HepG2 (cell line): Measurements from ENCODE around the gene TBC1D24. TPM values are rescaled to one million over a fixed set of nuclear protein-coding genes. Genes with fewer than 3 reads are reported as not detected.

Experiments
- ATF4 ChIP-seq, 2 experiments: fragments of 450-650 bp in 1 of 2; sonication (generic) in 1 of 2; formaldehyde crosslinking; IDR thresholded peaks; 2 replicates each; pipeline versions ENCODE4 v1.5.0 to v1.8.0; 2020 to 2022; ENCODE audit warnings: mild to moderate bottlenecking in 1 of 2, missing genetic modification reagents in 1 of 2
- BCL3 ChIP-seq: sonication (generic); formaldehyde crosslinking; IDR thresholded peaks from 2 replicates; pipeline ENCODE4 v1.5.1; 2020; ENCODE audit warnings: mild to moderate bottlenecking, missing genetic modification reagents, moderate library complexity
- BCL6 ChIP-seq: IDR thresholded peaks from 2 replicates; pipeline ENCODE4 v1.6.1; 2016; ENCODE audit warnings: missing genetic modification reagents, missing compliant biosample characterization
- BRD4 ChIP-seq: sonication (generic); formaldehyde crosslinking; IDR thresholded peaks from 2 replicates; pipeline ENCODE4 v1.4.0; 2020; ENCODE audit warnings: missing genetic modification reagents
- GPBP1L1 ChIP-seq: sonication (generic); formaldehyde crosslinking; IDR thresholded peaks from 2 replicates; pipeline ENCODE4 v1.5.0; 2020; ENCODE audit warnings: mild to moderate bottlenecking, missing genetic modification reagents
- KDM4B ChIP-seq: sonication (generic); formaldehyde crosslinking; IDR thresholded peaks from 2 replicates; pipeline ENCODE4 v1.4.0; 2020; ENCODE audit warnings: missing genetic modification reagents
- KLF16 ChIP-seq, 2 experiments: sonication (generic) in 1 of 2; formaldehyde crosslinking in 1 of 2; IDR thresholded peaks; 2 replicates each; pipeline versions ENCODE4 v1.6.1 to v1.8.0; 2016 to 2023; ENCODE audit warnings: missing genetic modification reagents in 2 of 2, missing compliant biosample characterization in 1 of 2
- MYC ChIP-seq: sonication (generic); formaldehyde crosslinking; IDR thresholded peaks from 2 replicates; pipeline ENCODE4 v1.9.0; 2021; ENCODE audit warnings: missing genetic modification reagents, borderline replicate concordance
- PAXIP1 ChIP-seq: sonication (generic); formaldehyde crosslinking; conservative IDR thresholded peaks from 2 replicates; pipeline ENCODE4 v1.4.0; 2020; ENCODE audit warnings: mild to moderate bottlenecking, missing genetic modification reagents, moderate library complexity
- POLR2AphosphoS5 ChIP-seq: IDR thresholded peaks from 2 replicates; pipeline ENCODE4 v1.6.1; 2012; ENCODE audit warnings: low read depth, low read length
- POLR2G ChIP-seq: fragments of 200-400 bp; formaldehyde crosslinking; IDR thresholded peaks from 2 replicates; pipeline ENCODE4 v1.6.1; 2018; ENCODE audit warnings: mild to moderate bottlenecking, low read depth, low read length, moderate library complexity
- RBAK ChIP-seq: sonication (generic); formaldehyde crosslinking; IDR thresholded peaks from 2 replicates; pipeline ENCODE4 v1.5.1; 2020; ENCODE audit warnings: mild to moderate bottlenecking, missing genetic modification reagents
- SNAPC5 ChIP-seq: sonication (generic); formaldehyde crosslinking; IDR thresholded peaks from 2 replicates; pipeline ENCODE4 v1.8.1; 2023; ENCODE audit warnings: mild to moderate bottlenecking, missing genetic modification reagents, borderline replicate concordance
- ZBTB7B ChIP-seq: sonication (generic); formaldehyde crosslinking; IDR thresholded peaks from 2 replicates; pipeline ENCODE4 v1.4.0; 2020; ENCODE audit warnings: missing genetic modification reagents
- ZNF251 ChIP-seq: sonication (generic); formaldehyde crosslinking; IDR thresholded peaks from 2 replicates; pipeline ENCODE4 v1.9.0; 2021; ENCODE audit warnings: mild to moderate bottlenecking, missing genetic modification reagents
- ZNF276 ChIP-seq: sonication (generic); formaldehyde crosslinking; IDR thresholded peaks from 2 replicates; pipeline ENCODE4 v1.4.0; 2020; ENCODE audit warnings: mild to moderate bottlenecking, low read depth, missing genetic modification reagents
- ZNF563 ChIP-seq: sonication (generic); formaldehyde crosslinking; IDR thresholded peaks from 2 replicates; pipeline ENCODE4 v1.8.0; 2022; ENCODE audit warnings: mild to moderate bottlenecking, moderate library complexity, missing genetic modification reagents
- ZNF672 ChIP-seq: sonication (generic); formaldehyde crosslinking; IDR thresholded peaks from 2 replicates; pipeline ENCODE4 v1.8.1; 2022; ENCODE audit warnings: missing genetic modification reagents
- polyA plus RNA-seq, 8 experiments: library from polyadenylated mRNA; depleted of rRNA in 3 of 8; stranded (reverse) in 7 of 8; unstranded in 1 of 8; fragments of >200 nt; fragmentation: Illumina TruSeq in 4 of 8; extraction: Trizol in 4 of 8; gene quantifications; 2 replicates each; pipeline versions ENCODE4 v1.2.1 to v1.2.3, GENCODE V29; 2011 to 2016; ENCODE audit warnings: low read depth in 4 of 8, missing spikeins in 1 of 8, mixed read lengths in 1 of 8; ENCODE audit not compliant: insufficient read depth in 1 of 8
- total RNA-seq, 5 experiments: library from RNA; depleted of rRNA; stranded (reverse); fragments of >200 nt; fragmentation: Illumina TruSeq; extraction: Trizol; gene quantifications; 2 replicates each; pipeline ENCODE4 v1.2.3, GENCODE V29; 2016; ENCODE audit warnings: low read depth in 1 of 5

Gene TBC1D24
- total and polyA plus RNA-seq, 2 of the 13 experiments (the other 11 are each of a cell fraction or from before 2014, with no cell fraction given) = 7.7 to 13.7 TPM

- TF ChIP-seq ZNF276 (peak; percentile 45; the same call in 1 of the 2 replicates), POLR2G (peak; percentile 42; the same call in 1 of the 2 replicates), POLR2AphosphoS5 (no peak), ZNF672 (CRISPR knock-in tag) (no peak), SNAPC5 (CRISPR knock-in tag) (no peak), GPBP1L1 (CRISPR knock-in tag) (no peak), BRD4 (peak; percentile 17; the same call in 1 of the 2 replicates), PAXIP1 (peak; percentile 37), ZBTB7B (CRISPR knock-in tag) (peak; percentile 69; the same call in 1 of the 2 replicates), ZNF563 (CRISPR knock-in tag) (peak; percentile 87; the same call in 1 of the 2 replicates), KLF16 (CRISPR knock-in tag; IDR thresholded peaks at IDR 0.05) (no peak), RBAK (CRISPR knock-in tag) (0 out of 2 replicates have a peak, but pooled peaks have one; percentile 18), MYC (CRISPR knock-in tag) (peak; percentile 19; the same call in 1 of the 2 replicates), ATF4 (CRISPR knock-in tag; IDR thresholded peaks at IDR 0.05) (no peak), BCL6 (CRISPR knock-in tag) (no peak; the same call in 1 of the 2 replicates), ZNF251 (CRISPR knock-in tag) (no peak), BCL3 (CRISPR knock-in tag) (peak; percentile 76; the same call in 1 of the 2 replicates), KDM4B (CRISPR knock-in tag) (no peak)
These were observed 3.1 kb upstream of the TBC1D24 start (continued) for GRCh38 chr16:2471653-2472487.
